ENCODE measurements around the gene ST6GALNAC1.

GRCh38 chr17:76585033-76585648 lies 58.4 kb downstream of the ST6GALNAC1 start:
- TF ChIP-seq CTCF (conservative IDR thresholded peaks at IDR 0.05) (no peak), ZFX (IDR thresholded peaks at IDR 0.05) (no peak)

Measured in C4-2B (cell line).